Cardiac fibroblast (primary cell): ENCODE measurements around the gene CHMP6.

Source experiments
- DNase-seq, 2 donors: peaks; one replicate each; pipeline versions ENCODE4 v3.0.0 to v3.0.0-alpha.2; 2010; ENCODE audit warnings: low read depth in 2 of 2
- H3K4me3 ChIP-seq, 2 donors: replicated peaks in 1 of 2; 1 replicate in 1 of 2; 2 replicates in 1 of 2; pipeline ENCODE4 v1.5.1; 2011; ENCODE audit warnings: low read depth in 2 of 2, low read length in 2 of 2, mild to moderate bottlenecking in 2 of 2, moderate library complexity in 1 of 2
- CTCF ChIP-seq: IDR thresholded peaks from one replicate; pipeline ENCODE4 v1.5.1; 2011; ENCODE audit warnings: low read depth, mild to moderate bottlenecking, low read length, inconsistent platforms

CHMP6 gene

GRCh38 chr17:80991645-80992076 lies at the start of gene CHMP6:
Gene CHMP6, plus strand, starts transcription at chr17:80991841. Its CDS starts 78 bp downstream, at chr17:80991919.
- TF ChIP-seq CTCF: no peak
- H3K4me3 ChIP-seq: peak within 1 kb of the TSS; percentile 60 to 73
- DNase-seq: peak; percentile 71 to 85

- DNase-seq: peak; percentile 87 to 96
- peak; percentile 20 for TF ChIP-seq CTCF
- H3K4me3 ChIP-seq: no peak overlapping the region
Observed at GRCh38 chr17:80942423-80943345, 49.0 kb upstream of the CHMP6 start.

- DNase-seq: no peak
- no peak overlapping the region for H3K4me3 ChIP-seq
- no peak for TF ChIP-seq CTCF
Observed at GRCh38 chr17:80943346-80944145, 48.1 kb upstream of the CHMP6 start.

GRCh38 chr17:80944326-80944725 lies 47.3 kb upstream of the CHMP6 start:
- no peak for DNase-seq
- TF ChIP-seq CTCF: no peak
- H3K4me3 ChIP-seq: no peak overlapping the region

GRCh38 chr17:80945736-80946135 lies 45.9 kb upstream of the CHMP6 start:
- no peak for TF ChIP-seq CTCF
- DNase-seq: no peak

GRCh38 chr17:80946449-80946848 lies 45.2 kb upstream of the CHMP6 start:
- DNase-seq: no peak
- TF ChIP-seq CTCF: no peak
- no peak overlapping the region for H3K4me3 ChIP-seq

More at GRCh38 chr17:80945736-80946135, 45.9 kb upstream of the CHMP6 start:
- H3K4me3 ChIP-seq: no peak overlapping the region
